Measurements from ENCODE around the gene LACRT. TPM values are rescaled to one million over a fixed set of nuclear protein-coding genes. Genes with fewer than 3 reads are reported as not detected.
"Not testable (repeated sequence)": the region's sequence is repeated elsewhere in the genome, so short reads cannot be mapped to it uniquely, and the experiment has no call there.

The LACRT gene
- total RNA-seq, 1 donor from 2014 or later: not detected

- intact Hi-C loops (cut with micrococcal nuclease): loop anchor here (5.0 kb wide), 1 partner anchor 417 kb away; no protein-coding TSS in a partner anchor
- Mint-ChIP-seq H3K27me3 (peaks cover 19% of the 10 kb centered on the region), H3K4me1 (no peaks in the 10 kb centered on the region), H3K27ac (no peak overlapping the region), H3K36me3 (ENCODE audit: low read depth) (no peaks in the 10 kb centered on the region), H3K9me3 (no peaks in the 10 kb centered on the region), H3K4me3 (no peak overlapping the region)
- no peak for DNase-seq
These were observed 20.2 kb upstream of the LACRT start for GRCh38 chr12:54654926-54655325.

GRCh38 chr12:54653025-54653424 lies 18.3 kb upstream of the LACRT start:
- intact Hi-C loops (cut with micrococcal nuclease): no loop called here
- DNase-seq: no peak
- H3K4me1 Mint-ChIP-seq: no peaks in the 10 kb centered on the region
- H3K36me3 Mint-ChIP-seq (ENCODE audit: low read depth): no peaks in the 10 kb centered on the region
- H3K4me3 Mint-ChIP-seq: no peak overlapping the region
- H3K9me3 Mint-ChIP-seq: no peaks in the 10 kb centered on the region
- H3K27ac Mint-ChIP-seq: no peak overlapping the region
- H3K27me3 Mint-ChIP-seq: peaks cover 19% of the 10 kb centered on the region

GRCh38 chr12:54650889-54651288 lies 16.2 kb upstream of the LACRT start:
- H3K36me3 Mint-ChIP-seq (ENCODE audit: low read depth): no peaks in the 10 kb centered on the region
- H3K9me3 Mint-ChIP-seq: no peaks in the 10 kb centered on the region
- no peaks in the 10 kb centered on the region for H3K4me1 Mint-ChIP-seq
- peaks cover 34% of the 10 kb centered on the region for H3K27me3 Mint-ChIP-seq
- intact Hi-C loops (cut with micrococcal nuclease): no loop called here
- no peak for DNase-seq
- no peak overlapping the region for H3K4me3 Mint-ChIP-seq
- no peak overlapping the region for H3K27ac Mint-ChIP-seq

- H3K4me1 Mint-ChIP-seq: no peaks in the 10 kb centered on the region
- H3K27me3 Mint-ChIP-seq: peaks cover 37% of the 10 kb centered on the region
- no peak for DNase-seq
- H3K9me3 Mint-ChIP-seq: no peaks in the 10 kb centered on the region
- intact Hi-C loops (cut with micrococcal nuclease): no loop called here
- H3K4me3 Mint-ChIP-seq: no peak overlapping the region
- H3K36me3 Mint-ChIP-seq (ENCODE audit: low read depth): no peaks in the 10 kb centered on the region
- H3K27ac Mint-ChIP-seq: no peak overlapping the region
These were observed 15.7 kb upstream of the LACRT start for GRCh38 chr12:54650409-54650808.

- no peaks in the 10 kb centered on the region for H3K9me3 Mint-ChIP-seq
- intact Hi-C loops (cut with micrococcal nuclease): no loop called here
- H3K36me3 Mint-ChIP-seq (ENCODE audit: low read depth): no peaks in the 10 kb centered on the region
- peaks cover 37% of the 10 kb centered on the region for H3K27me3 Mint-ChIP-seq
- H3K4me1 Mint-ChIP-seq: no peaks in the 10 kb centered on the region
- no peak overlapping the region for H3K27ac Mint-ChIP-seq
- no peak overlapping the region for H3K4me3 Mint-ChIP-seq
- DNase-seq: no peak
These were observed 15.1 kb upstream of the LACRT start for GRCh38 chr12:54649825-54650224.

- Mint-ChIP-seq H3K27me3 (peaks cover 40% of the 10 kb centered on the region), H3K9me3 (no peaks in the 10 kb centered on the region), H3K36me3 (ENCODE audit: low read depth) (no peaks in the 10 kb centered on the region), H3K27ac (no peak within 1 kb of the TSS), H3K4me1 (no peaks in the 10 kb centered on the region), H3K4me3 (no peak within 1 kb of the TSS)
- no peak for DNase-seq
- intact Hi-C loops (cut with micrococcal nuclease): no loop called here
These were observed 13.6 kb upstream of the LACRT start, which contains the start of gene DCD for GRCh38 chr12:54648265-54648664. Gene DCD, minus strand, starts transcription at chr12:54648365. Its CDS starts 62 bp downstream, at chr12:54648303.

GRCh38 chr12:54641554-54641953 lies 6.9 kb upstream of the LACRT start:
- Mint-ChIP-seq H3K27me3 (peaks cover 27% of the 10 kb centered on the region), H3K9me3 (no peaks in the 10 kb centered on the region), H3K27ac (no peak overlapping the region), H3K36me3 (ENCODE audit: low read depth) (no peaks in the 10 kb centered on the region), H3K4me1 (no peaks in the 10 kb centered on the region), H3K4me3 (no peak overlapping the region)
- no peak for DNase-seq
- intact Hi-C loops (cut with micrococcal nuclease): no loop called here

GRCh38 chr12:54641089-54641488 lies 6.4 kb upstream of the LACRT start:
- H3K4me3 Mint-ChIP-seq: no peak overlapping the region
- DNase-seq: no peak
- H3K27me3 Mint-ChIP-seq: peaks cover 22% of the 10 kb centered on the region
- H3K4me1 Mint-ChIP-seq: no peaks in the 10 kb centered on the region
- H3K27ac Mint-ChIP-seq: no peak overlapping the region
- no peaks in the 10 kb centered on the region for H3K9me3 Mint-ChIP-seq
- H3K36me3 Mint-ChIP-seq (ENCODE audit: low read depth): no peaks in the 10 kb centered on the region
- intact Hi-C loops (cut with micrococcal nuclease): no loop called here

GRCh38 chr12:54639112-54639511 lies 4.4 kb upstream of the LACRT start:
- H3K27me3 Mint-ChIP-seq; H3K4me3 Mint-ChIP-seq; H3K36me3 Mint-ChIP-seq (ENCODE audit: low read depth); intact Hi-C loops (cut with micrococcal nuclease); H3K9me3 Mint-ChIP-seq; DNase-seq; H3K27ac Mint-ChIP-seq; H3K4me1 Mint-ChIP-seq: not testable (repeated sequence)

GRCh38 chr12:54631988-54632728 lies 2.5 kb downstream of the LACRT start:
- Mint-ChIP-seq H3K27ac (no peak overlapping the region), H3K4me1 (no peaks in the 10 kb centered on the region), H3K4me3 (no peak overlapping the region), H3K9me3 (peaks cover 7% of the 10 kb centered on the region), H3K36me3 (ENCODE audit: low read depth) (no peaks in the 10 kb centered on the region), H3K27me3 (no peaks in the 10 kb centered on the region)
- no peak for DNase-seq
- intact Hi-C loops (cut with micrococcal nuclease): no loop called here

- DNase-seq: no peak
- H3K9me3 Mint-ChIP-seq: peaks cover 12% of the 10 kb centered on the region
- intact Hi-C loops (cut with micrococcal nuclease): no loop called here
- H3K27ac Mint-ChIP-seq: no peak overlapping the region
- H3K36me3 Mint-ChIP-seq (ENCODE audit: low read depth): no peaks in the 10 kb centered on the region
- H3K27me3 Mint-ChIP-seq: no peaks in the 10 kb centered on the region
- no peaks in the 10 kb centered on the region for H3K4me1 Mint-ChIP-seq
- no peak overlapping the region for H3K4me3 Mint-ChIP-seq
These were observed 3.1 kb downstream of the LACRT start for GRCh38 chr12:54631551-54631950.

GRCh38 chr12:54629925-54630324 lies 4.8 kb downstream of the LACRT start:
- H3K4me3 Mint-ChIP-seq: no peak overlapping the region
- no peak overlapping the region for H3K27ac Mint-ChIP-seq
- H3K36me3 Mint-ChIP-seq (ENCODE audit: low read depth): no peaks in the 10 kb centered on the region
- no peaks in the 10 kb centered on the region for H3K4me1 Mint-ChIP-seq
- peaks cover 7% of the 10 kb centered on the region for H3K27me3 Mint-ChIP-seq
- no peak for DNase-seq
- intact Hi-C loops (cut with micrococcal nuclease): no loop called here
- peaks cover 12% of the 10 kb centered on the region for H3K9me3 Mint-ChIP-seq

GRCh38 chr12:54628186-54628846 lies 6.4 kb downstream of the LACRT start:
- H3K36me3 Mint-ChIP-seq (ENCODE audit: low read depth): no peaks in the 10 kb centered on the region
- no peak for DNase-seq
- H3K4me3 Mint-ChIP-seq: no peak overlapping the region
- intact Hi-C loops (cut with micrococcal nuclease): no loop called here
- no peak overlapping the region for H3K27ac Mint-ChIP-seq
- no peaks in the 10 kb centered on the region for H3K4me1 Mint-ChIP-seq
- peaks cover 18% of the 10 kb centered on the region for H3K27me3 Mint-ChIP-seq
- H3K9me3 Mint-ChIP-seq: peaks cover 12% of the 10 kb centered on the region

GRCh38 chr12:54627304-54627703 lies 7.4 kb downstream of the LACRT start:
- Mint-ChIP-seq H3K27ac (no peak overlapping the region), H3K9me3 (peaks cover 12% of the 10 kb centered on the region), H3K27me3 (peaks cover 28% of the 10 kb centered on the region), H3K36me3 (ENCODE audit: low read depth) (no peaks in the 10 kb centered on the region), H3K4me3 (no peak overlapping the region), H3K4me1 (no peaks in the 10 kb centered on the region)
- intact Hi-C loops (cut with micrococcal nuclease): no loop called here
- DNase-seq: no peak
